GM18505 (cell line): ENCODE measurements around the gene PLEKHM3.
"Not testable (repeated sequence)": the region's sequence is repeated elsewhere in the genome, so short reads cannot be mapped to it uniquely, and the experiment has no call there.

Source experiments
- ATAC-seq: cut with Tn5 transposase; IDR thresholded peaks from one replicate; pipeline ENCODE4 v1.9.1; 2021; ENCODE audit not compliant: unreplicated experiment
- POLR2A ChIP-seq: IDR thresholded peaks from 4 replicates; pipeline ENCODE4 v1.6.1; 2011; ENCODE audit warnings: borderline replicate concordance; ENCODE audit not compliant: insufficient read depth, insufficient read length; ENCODE audit errors: extremely low read depth

Gene PLEKHM3

GRCh38 chr2:207823865-207824264 is 201.5 kb downstream of the PLEKHM3 start:
- TF ChIP-seq POLR2A: no peak
- ATAC-seq: no peak

- TF ChIP-seq POLR2A: no peak
- no peak for ATAC-seq
Observed at GRCh38 chr2:207819839-207820784, 205.2 kb downstream of the PLEKHM3 start.

GRCh38 chr2:207819021-207819797 is 206.1 kb downstream of the PLEKHM3 start:
- no peak for ATAC-seq
- TF ChIP-seq POLR2A: no peak

GRCh38 chr2:207816546-207816945 is 208.8 kb downstream of the PLEKHM3 start:
- no peak for TF ChIP-seq POLR2A
- no peak for ATAC-seq

- no peak for ATAC-seq
- TF ChIP-seq POLR2A: no peak
Observed at GRCh38 chr2:207815254-207815653, 210.1 kb downstream of the PLEKHM3 start.

- no peak for TF ChIP-seq POLR2A
- ATAC-seq: no peak
Observed at GRCh38 chr2:207813942-207814341, 211.4 kb downstream of the PLEKHM3 start.

- TF ChIP-seq POLR2A: no peak
- no peak for ATAC-seq
Observed at GRCh38 chr2:207813221-207813916, 212.0 kb downstream of the PLEKHM3 start.

GRCh38 chr2:207812726-207813080 is 212.6 kb downstream of the PLEKHM3 start:
- no peak for TF ChIP-seq POLR2A
- ATAC-seq: no peak

- no peak for ATAC-seq
- no peak for TF ChIP-seq POLR2A
Observed at GRCh38 chr2:207812058-207812725, 213.1 kb downstream of the PLEKHM3 start.

- ATAC-seq: not testable (repeated sequence)
Observed at GRCh38 chr2:207811658-207812057, 213.7 kb downstream of the PLEKHM3 start.

GRCh38 chr2:207810200-207810788 is 215.0 kb downstream of the PLEKHM3 start:
- TF ChIP-seq POLR2A: no peak
- no peak for ATAC-seq

- TF ChIP-seq POLR2A: no peak
- no peak for ATAC-seq
Observed at GRCh38 chr2:207808119-207808518, 217.2 kb downstream of the PLEKHM3 start.
